Panc1 (cell line): ENCODE results near the gene HOATZ. TPM values are rescaled to one million over a fixed set of nuclear protein-coding genes. Genes with fewer than 3 reads are reported as not detected.

ENCODE experiments used
- ATAC-seq: fragments of 200-7000 bp; cut with Tn5 transposase; 2 replicates; pipeline ENCODE4 v1.9.1; 2020; ENCODE audit warnings: mild to moderate bottlenecking, moderate library complexity
- BruUV-seq: library from RNA; stranded (reverse); fragments of 400-500 nt; replicated peaks from 2 replicates; lab custom pipeline; 2021; lab: Mats Ljungman, UMichigan
- CTCF ChIA-PET: fragments of 300-600 bp; sonication (Branson Sonifier 250); formaldehyde crosslinking; loops from one replicate; lab custom pipeline; 2022; ENCODE audit warnings: antibody characterized with exemption; lab: Charles Lee
- POLR2A ChIA-PET: fragments of 300-600 bp; sonication (Branson Sonifier 250); formaldehyde crosslinking; loops from one replicate; lab custom pipeline; 2022; ENCODE audit warnings: antibody characterized with exemption; lab: Charles Lee
- DNase-seq: peaks from one replicate; pipeline ENCODE4 v3.0.0-alpha.2; 2010; ENCODE audit warnings: low read depth, low spot score
- H3K27ac ChIP-seq: 2 replicates; pipeline ENCODE4 v1.5.1; 2011; ENCODE audit warnings: mild to moderate bottlenecking, low read length, inconsistent platforms
- H3K27me3 ChIP-seq: fragments of 200-500 bp; sonication (Bioruptor generic); 2 replicates; pipeline ENCODE4 v1.6.0; 2014; ENCODE audit warnings: low read length, inconsistent platforms; ENCODE audit not compliant: control insufficient read depth, insufficient read depth
- H3K36me3 ChIP-seq: fragments of 200-500 bp; sonication (Bioruptor generic); 2 replicates; pipeline ENCODE4 v1.5.1; 2014; ENCODE audit warnings: inconsistent platforms, mild to moderate bottlenecking, low read length, moderate library complexity; ENCODE audit not compliant: control insufficient read depth, insufficient read depth
- H3K4me1 ChIP-seq: 2 replicates; pipeline ENCODE4 v1.5.1; 2011; ENCODE audit warnings: inconsistent platforms, mild to moderate bottlenecking, low read length, moderate library complexity; ENCODE audit not compliant: control insufficient read depth, insufficient read depth
- H3K4me3 ChIP-seq, 2 experiments: 2 replicates each; pipeline ENCODE4 v1.5.1; 2011 to 2012; ENCODE audit warnings: low read depth in 2 of 2, low read length in 2 of 2, mild to moderate bottlenecking in 2 of 2, inconsistent platforms in 1 of 2, moderate library complexity in 1 of 2
- H3K9me3 ChIP-seq: fragments of 200-500 bp; sonication (Bioruptor generic); 2 replicates; pipeline ENCODE4 v1.5.1; 2014; ENCODE audit warnings: low read depth, mild to moderate bottlenecking, inconsistent platforms, low read length, moderate library complexity; ENCODE audit not compliant: control insufficient read depth, insufficient read depth
- POLR2AphosphoS5 ChIP-seq: IDR thresholded peaks from 2 replicates; pipeline ENCODE4 v1.6.1; 2012; ENCODE audit warnings: mild to moderate bottlenecking, low read depth, low read length, moderate library complexity
- SIN3A ChIP-seq: IDR thresholded peaks from 2 replicates; pipeline ENCODE4 v1.6.1; 2012; ENCODE audit warnings: low read depth, mild to moderate bottlenecking, low read length, moderate library complexity, borderline replicate concordance; ENCODE audit not compliant: insufficient read depth
- TCF7L2 ChIP-seq: IDR thresholded peaks from 2 replicates; pipeline ENCODE4 v1.6.1; 2011; ENCODE audit warnings: mild to moderate bottlenecking, low read depth, low read length, inconsistent platforms
- in situ Hi-C: cut with HindIII; loops from 2 replicates; pipeline ENCODE4 v1.10.0; 2016; ENCODE audit warnings: low sequenced_read_pairs, low pct_unique_long_range_greater_than_20kb
- intact Hi-C: fragments of 100-400 bp; cut with micrococcal nuclease; formaldehyde crosslinking; loops from one replicate; pipeline ENCODE4 v1.10.0; 2022; ENCODE audit not compliant: unreplicated experiment
- total RNA-seq: library from RNA; stranded (reverse); gene quantifications from one replicate; pipeline ENCODE4 v1.2.1, GENCODE V29; 2021; ENCODE audit not compliant: unreplicated experiment
- TF ChIP-seq, protein P1 (sequence below), 2 experiments: IDR thresholded peaks; 2 replicates each; pipeline ENCODE4 v1.6.1; 2011 to 2012; ENCODE audit warnings: low read depth in 2 of 2, control low read depth in 1 of 2, low read length in 1 of 2, mild to moderate bottlenecking in 1 of 2, moderate library complexity in 1 of 2; ENCODE audit not compliant: insufficient read depth in 1 of 2
- TF ChIP-seq, protein P2 (sequence below): fragments of 450-650 bp; IDR thresholded peaks from 2 replicates; pipeline ENCODE4 v1.5.1; 2017; ENCODE audit warnings: mild to moderate bottlenecking

The HOATZ gene
- total RNA-seq, 1 experiment from 2014 or later: not detected

DNA sequence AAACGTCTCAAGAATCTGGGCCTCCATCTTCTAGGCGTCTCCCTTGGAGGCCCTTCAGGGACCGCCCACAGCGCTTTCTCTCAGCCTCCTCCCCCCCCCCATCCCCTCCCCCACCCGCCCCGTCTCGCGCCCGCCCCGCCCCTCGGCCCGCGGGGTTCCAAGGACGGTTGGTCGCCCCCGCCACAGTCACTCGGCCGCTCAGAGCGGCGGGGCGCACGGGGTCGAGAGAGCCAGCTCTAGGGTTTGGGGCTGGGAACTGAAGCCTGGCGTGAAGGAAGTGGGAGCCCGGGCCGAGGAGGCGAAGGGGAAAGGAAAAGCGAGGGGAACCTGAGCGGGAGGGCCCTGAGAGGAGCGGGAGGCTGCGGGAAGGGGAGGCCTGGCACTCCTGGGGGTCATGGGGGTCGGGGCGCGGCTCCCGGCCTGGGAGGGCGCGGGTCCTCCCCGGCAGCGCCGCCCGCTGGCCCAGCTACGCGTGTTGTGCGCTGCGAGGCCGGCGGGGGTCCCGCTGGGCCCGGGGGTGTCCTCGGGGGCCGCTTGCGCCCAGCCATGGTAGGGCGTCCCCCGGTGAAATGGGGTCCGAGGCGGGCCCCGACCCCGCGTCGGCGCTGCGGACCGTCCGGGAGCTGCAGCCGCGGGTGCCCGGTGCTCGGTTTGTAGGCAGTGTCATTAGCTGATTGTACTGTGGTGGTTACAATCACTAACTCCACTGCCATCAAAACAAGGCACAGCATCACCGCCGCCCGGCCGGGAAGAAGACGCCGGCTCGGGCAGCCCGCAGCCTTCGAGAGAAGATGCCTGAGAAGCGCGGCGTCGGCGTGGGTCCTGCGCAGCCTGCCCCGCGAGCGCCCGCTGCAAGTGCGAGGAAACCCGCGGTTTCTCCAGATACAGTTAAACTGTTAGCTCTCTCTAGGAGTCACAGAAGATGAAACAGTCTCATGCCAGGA lies 2.0 kb upstream of the HOATZ start, which contains the start of gene BTG4:
Gene BTG4 (minus strand): TSS at position 91 of the 944 bp plus-strand sequence. CDS start 13,610 bp downstream, outside the sequence.
- H3K9me3 ChIP-seq: no peaks in the 10 kb centered on the region
- no peaks in the 10 kb centered on the region for H3K36me3 ChIP-seq
- in situ Hi-C loops: no loop called here
- ATAC-seq (peak; percentile 82), DNase-seq (no peak)
- ChIA-PET CTCF (no interaction called here), POLR2A (interaction anchor here (0.5 kb wide), 1 partner anchor 356 kb away, joined by 4 read pairs; no protein-coding TSS in a partner anchor)
- H3K27me3 ChIP-seq: peaks cover 11% of the 10 kb centered on the region
- H3K4me1 ChIP-seq: no peaks in the 10 kb centered on the region
- TF ChIP-seq, protein P1, sequence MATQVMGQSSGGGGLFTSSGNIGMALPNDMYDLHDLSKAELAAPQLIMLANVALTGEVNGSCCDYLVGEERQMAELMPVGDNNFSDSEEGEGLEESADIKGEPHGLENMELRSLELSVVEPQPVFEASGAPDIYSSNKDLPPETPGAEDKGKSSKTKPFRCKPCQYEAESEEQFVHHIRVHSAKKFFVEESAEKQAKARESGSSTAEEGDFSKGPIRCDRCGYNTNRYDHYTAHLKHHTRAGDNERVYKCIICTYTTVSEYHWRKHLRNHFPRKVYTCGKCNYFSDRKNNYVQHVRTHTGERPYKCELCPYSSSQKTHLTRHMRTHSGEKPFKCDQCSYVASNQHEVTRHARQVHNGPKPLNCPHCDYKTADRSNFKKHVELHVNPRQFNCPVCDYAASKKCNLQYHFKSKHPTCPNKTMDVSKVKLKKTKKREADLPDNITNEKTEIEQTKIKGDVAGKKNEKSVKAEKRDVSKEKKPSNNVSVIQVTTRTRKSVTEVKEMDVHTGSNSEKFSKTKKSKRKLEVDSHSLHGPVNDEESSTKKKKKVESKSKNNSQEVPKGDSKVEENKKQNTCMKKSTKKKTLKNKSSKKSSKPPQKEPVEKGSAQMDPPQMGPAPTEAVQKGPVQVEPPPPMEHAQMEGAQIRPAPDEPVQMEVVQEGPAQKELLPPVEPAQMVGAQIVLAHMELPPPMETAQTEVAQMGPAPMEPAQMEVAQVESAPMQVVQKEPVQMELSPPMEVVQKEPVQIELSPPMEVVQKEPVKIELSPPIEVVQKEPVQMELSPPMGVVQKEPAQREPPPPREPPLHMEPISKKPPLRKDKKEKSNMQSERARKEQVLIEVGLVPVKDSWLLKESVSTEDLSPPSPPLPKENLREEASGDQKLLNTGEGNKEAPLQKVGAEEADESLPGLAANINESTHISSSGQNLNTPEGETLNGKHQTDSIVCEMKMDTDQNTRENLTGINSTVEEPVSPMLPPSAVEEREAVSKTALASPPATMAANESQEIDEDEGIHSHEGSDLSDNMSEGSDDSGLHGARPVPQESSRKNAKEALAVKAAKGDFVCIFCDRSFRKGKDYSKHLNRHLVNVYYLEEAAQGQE (IDR thresholded peaks at IDR 0.05; ENCODE audit: insufficient read depth in 1 of 2, low read depth in 2 of 2, low read length in 1 of 2): no peak
- TF ChIP-seq, protein P2, sequence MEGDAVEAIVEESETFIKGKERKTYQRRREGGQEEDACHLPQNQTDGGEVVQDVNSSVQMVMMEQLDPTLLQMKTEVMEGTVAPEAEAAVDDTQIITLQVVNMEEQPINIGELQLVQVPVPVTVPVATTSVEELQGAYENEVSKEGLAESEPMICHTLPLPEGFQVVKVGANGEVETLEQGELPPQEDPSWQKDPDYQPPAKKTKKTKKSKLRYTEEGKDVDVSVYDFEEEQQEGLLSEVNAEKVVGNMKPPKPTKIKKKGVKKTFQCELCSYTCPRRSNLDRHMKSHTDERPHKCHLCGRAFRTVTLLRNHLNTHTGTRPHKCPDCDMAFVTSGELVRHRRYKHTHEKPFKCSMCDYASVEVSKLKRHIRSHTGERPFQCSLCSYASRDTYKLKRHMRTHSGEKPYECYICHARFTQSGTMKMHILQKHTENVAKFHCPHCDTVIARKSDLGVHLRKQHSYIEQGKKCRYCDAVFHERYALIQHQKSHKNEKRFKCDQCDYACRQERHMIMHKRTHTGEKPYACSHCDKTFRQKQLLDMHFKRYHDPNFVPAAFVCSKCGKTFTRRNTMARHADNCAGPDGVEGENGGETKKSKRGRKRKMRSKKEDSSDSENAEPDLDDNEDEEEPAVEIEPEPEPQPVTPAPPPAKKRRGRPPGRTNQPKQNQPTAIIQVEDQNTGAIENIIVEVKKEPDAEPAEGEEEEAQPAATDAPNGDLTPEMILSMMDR: peak; percentile 76
- H3K27ac ChIP-seq: no peak within 1 kb of the TSS
- H3K4me3 ChIP-seq: peak within 1 kb of the TSS; percentile 43 to 49
- intact Hi-C loops: no loop called here
- no TSS peak for BruUV-seq

DNA sequence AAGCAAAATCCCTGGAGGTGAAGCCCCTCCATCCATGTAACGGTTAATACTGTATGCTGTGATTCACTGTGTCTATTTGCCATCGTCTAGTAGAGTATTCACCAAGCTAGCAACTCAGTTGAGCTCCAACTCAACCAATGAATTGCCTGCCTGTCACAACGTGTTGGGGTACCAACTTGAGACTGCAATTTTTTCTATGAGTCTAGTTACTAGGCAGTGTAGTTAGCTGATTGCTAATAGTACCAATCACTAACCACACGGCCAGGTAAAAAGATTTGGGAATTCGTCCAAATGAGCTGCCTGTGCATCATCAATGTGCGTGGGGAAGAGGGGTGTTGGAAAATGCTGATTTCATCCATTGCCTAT lies 1.4 kb upstream of the HOATZ start:
- CTCF ChIA-PET: no interaction called here
- BruUV-seq: no TSS peak

More for the DNA sequence above, 1.4 kb upstream of the HOATZ start:
- H3K4me1 ChIP-seq: no peaks in the 10 kb centered on the region
- DNase-seq (no peak), ATAC-seq (peak; percentile 74)
- POLR2A ChIA-PET: interaction anchor here (0.5 kb wide), 1 partner anchor 356 kb away, joined by 4 read pairs; no protein-coding TSS in a partner anchor
- intact Hi-C loops (no loop called here), in situ Hi-C loops (no loop called here)
- no peaks in the 10 kb centered on the region for H3K9me3 ChIP-seq
- peaks cover 11% of the 10 kb centered on the region for H3K27me3 ChIP-seq
- peak overlapping the region; percentile 43 to 49 for H3K4me3 ChIP-seq
- TF ChIP-seq, protein P1 (IDR thresholded peaks at IDR 0.05; ENCODE audit: insufficient read depth in 1 of 2, low read depth in 2 of 2, low read length in 1 of 2): no peak
- TF ChIP-seq SIN3A: no peak
- TF ChIP-seq, protein P2: no peak
- TF ChIP-seq TCF7L2: no peak
- no peak for TF ChIP-seq POLR2AphosphoS5
- no peak overlapping the region for H3K27ac ChIP-seq
- H3K36me3 ChIP-seq: no peaks in the 10 kb centered on the region
